HEK293 (cell line): ENCODE data around the gene ARMH3.

Experiments
- BCL11B ChIP-seq: fragments of 450-650 bp; formaldehyde crosslinking; IDR thresholded peaks from 2 replicates; pipeline ENCODE4 v1.5.1; 2016; ENCODE audit warnings: low read depth, missing biosample characterization, missing genetic modification characterization
- FEZF1 ChIP-seq: fragments of 450-650 bp; formaldehyde crosslinking; IDR thresholded peaks from 2 replicates; pipeline ENCODE4 v1.5.1; 2016; ENCODE audit warnings: missing biosample characterization, missing genetic modification characterization
- KLF1 ChIP-seq: fragments of 450-650 bp; formaldehyde crosslinking; IDR thresholded peaks from 2 replicates; pipeline ENCODE4 v1.5.1; 2016; ENCODE audit warnings: missing biosample characterization, missing genetic modification characterization
- KLF17 ChIP-seq: fragments of 450-650 bp; formaldehyde crosslinking; IDR thresholded peaks from 2 replicates; pipeline ENCODE4 v1.5.1; 2016; ENCODE audit warnings: missing biosample characterization, missing genetic modification characterization
- KLF9 ChIP-seq: fragments of 450-650 bp; formaldehyde crosslinking; IDR thresholded peaks from 2 replicates; pipeline ENCODE4 v1.5.1; 2016; ENCODE audit warnings: missing biosample characterization, missing genetic modification characterization, low read depth
- OSR2 ChIP-seq: fragments of 450-650 bp; formaldehyde crosslinking; IDR thresholded peaks from 2 replicates; pipeline ENCODE4 v1.5.1; 2016; ENCODE audit warnings: missing biosample characterization, missing genetic modification characterization
- PRDM1 ChIP-seq: fragments of 450-650 bp; formaldehyde crosslinking; IDR thresholded peaks from 2 replicates; pipeline ENCODE4; 2016; ENCODE audit warnings: missing biosample characterization, missing genetic modification characterization
- SCRT2 ChIP-seq: fragments of 450-650 bp; formaldehyde crosslinking; IDR thresholded peaks from 2 replicates; pipeline ENCODE4 v1.5.1; 2016; ENCODE audit warnings: missing biosample characterization, missing genetic modification characterization
- YY1 ChIP-seq: fragments of 450-650 bp; formaldehyde crosslinking; IDR thresholded peaks from 2 replicates; pipeline ENCODE4 v1.5.1; 2018; ENCODE audit warnings: missing biosample characterization, missing genetic modification characterization
- ZBTB20 ChIP-seq: fragments of 450-650 bp; formaldehyde crosslinking; IDR thresholded peaks from 2 replicates; pipeline ENCODE4 v1.5.1; 2016; ENCODE audit warnings: missing biosample characterization, missing genetic modification characterization
- ZBTB8A ChIP-seq: fragments of 450-650 bp; formaldehyde crosslinking; IDR thresholded peaks from 2 replicates; pipeline ENCODE4 v1.5.1; 2016; ENCODE audit warnings: missing biosample characterization, missing genetic modification characterization
- ZNF133 ChIP-seq: fragments of 450-650 bp; formaldehyde crosslinking; IDR thresholded peaks from 2 replicates; pipeline ENCODE4 v1.5.1; 2016; ENCODE audit warnings: missing biosample characterization, missing genetic modification characterization
- ZNF148 ChIP-seq: fragments of 450-650 bp; formaldehyde crosslinking; IDR thresholded peaks from 2 replicates; pipeline ENCODE4 v1.5.0; 2017; ENCODE audit warnings: missing biosample characterization, missing genetic modification characterization, borderline replicate concordance
- ZNF175 ChIP-seq: fragments of 450-650 bp; formaldehyde crosslinking; IDR thresholded peaks from 2 replicates; pipeline ENCODE4 v1.5.1; 2016; ENCODE audit warnings: missing biosample characterization, missing genetic modification characterization
- ZNF341 ChIP-seq: fragments of 450-650 bp; formaldehyde crosslinking; IDR thresholded peaks from 2 replicates; pipeline ENCODE4; 2016; ENCODE audit warnings: low read depth, missing biosample characterization, missing genetic modification characterization
- ZNF37A ChIP-seq: fragments of 450-650 bp; IDR thresholded peaks from 2 replicates; pipeline ENCODE4 v1.5.1; 2018; ENCODE audit warnings: missing biosample characterization, missing genetic modification characterization
- ZNF423 ChIP-seq: fragments of 450-650 bp; formaldehyde crosslinking; IDR thresholded peaks from 2 replicates; pipeline ENCODE4 v1.5.1; 2016; ENCODE audit warnings: missing biosample characterization, missing genetic modification characterization
- ZNF449 ChIP-seq: fragments of 450-650 bp; formaldehyde crosslinking; IDR thresholded peaks from 2 replicates; pipeline ENCODE4 v1.5.1; 2017; ENCODE audit warnings: missing biosample characterization, mild to moderate bottlenecking, missing genetic modification characterization, moderate library complexity
- ZNF555 ChIP-seq: fragments of 450-650 bp; formaldehyde crosslinking; conservative IDR thresholded peaks from 2 replicates; pipeline ENCODE4 v1.5.1; 2017; ENCODE audit warnings: missing biosample characterization, mild to moderate bottlenecking, missing genetic modification characterization, inconsistent platforms
- ZNF610 ChIP-seq: fragments of 450-650 bp; formaldehyde crosslinking; IDR thresholded peaks from 2 replicates; pipeline ENCODE4 v1.5.1; 2016; ENCODE audit warnings: missing biosample characterization, missing genetic modification characterization, borderline replicate concordance
- ZNF692 ChIP-seq: fragments of 450-650 bp; formaldehyde crosslinking; IDR thresholded peaks from 2 replicates; pipeline ENCODE4 v1.5.1; 2016; ENCODE audit warnings: missing biosample characterization, missing genetic modification characterization
- ZNF768 ChIP-seq: fragments of 450-650 bp; formaldehyde crosslinking; IDR thresholded peaks from 2 replicates; pipeline ENCODE4 v1.5.1; 2018; ENCODE audit warnings: missing biosample characterization, mild to moderate bottlenecking, missing genetic modification characterization
- ZNF777 ChIP-seq: fragments of 450-650 bp; formaldehyde crosslinking; IDR thresholded peaks from 2 replicates; pipeline ENCODE4 v1.5.1; 2017; ENCODE audit warnings: missing biosample characterization, missing genetic modification characterization, borderline replicate concordance
- ZSCAN16 ChIP-seq: fragments of 450-650 bp; formaldehyde crosslinking; IDR thresholded peaks from 2 replicates; pipeline ENCODE4 v1.5.1; 2016; ENCODE audit warnings: missing biosample characterization, missing genetic modification characterization
- ZSCAN4 ChIP-seq: fragments of 450-650 bp; formaldehyde crosslinking; IDR thresholded peaks from 2 replicates; pipeline ENCODE4 v1.5.1; 2017; ENCODE audit warnings: missing biosample characterization, missing genetic modification characterization
- ZXDB ChIP-seq: fragments of 450-650 bp; formaldehyde crosslinking; IDR thresholded peaks from 2 replicates; pipeline ENCODE4 v1.5.1; 2016; ENCODE audit warnings: missing biosample characterization, missing genetic modification characterization
- TF ChIP-seq, protein P1 (sequence below): fragments of 450-650 bp; formaldehyde crosslinking; IDR thresholded peaks from 2 replicates; pipeline ENCODE4 v1.5.1; 2016; ENCODE audit warnings: missing biosample characterization, missing genetic modification characterization, low read depth
- TF ChIP-seq, protein P2 (sequence below): fragments of 450-650 bp; formaldehyde crosslinking; IDR thresholded peaks from 2 replicates; pipeline ENCODE4 v1.5.1; 2016; ENCODE audit warnings: missing biosample characterization, missing genetic modification characterization

ARMH3 gene

GRCh38 chr10:102064868-102065560 lies 9.0 kb upstream of the ARMH3 start, which contains the start of gene HPS6 (continued):
- TF ChIP-seq FEZF1 (tag by site-specific recombination) (no peak), SCRT2 (0 out of 2 replicates have a peak, but pooled peaks have one; percentile 26), ZNF768 (tag by site-specific recombination) (no peak), ZNF341 (tag by site-specific recombination) (peak; percentile 59), ZSCAN16 (no peak), OSR2 (tag by site-specific recombination) (0 out of 2 replicates have a peak, but pooled peaks have one; percentile 9), YY1 (0 out of 2 replicates have a peak, but pooled peaks have one; percentile 22), ZNF449 (tag by site-specific recombination) (peak; percentile 95), ZNF423 (tag by site-specific recombination) (peak; percentile 90), ZNF37A (no peak), KLF17 (peak; percentile 54; the same call in 1 of the 2 replicates), ZNF175 (no peak), ZNF692 (tag by site-specific recombination) (peak; percentile 48; the same call in 1 of the 2 replicates), ZNF133 (tag by site-specific recombination) (no peak), BCL11B (peak; percentile 60; the same call in 1 of the 2 replicates), ZNF610 (tag by site-specific recombination) (no peak), ZNF555 (tag by site-specific recombination) (no peak), KLF9 (tag by site-specific recombination) (0 out of 2 replicates have a peak, but pooled peaks have one; percentile 36), KLF1 (tag by site-specific recombination) (peak; percentile 89), ZBTB20 (tag by site-specific recombination) (peak; percentile 75), ZBTB8A (tag by site-specific recombination) (peak; percentile 99), PRDM1 (tag by site-specific recombination) (no peak), ZNF777 (tag by site-specific recombination) (no peak), ZNF148 (tag by site-specific recombination) (no peak), ZSCAN4 (0 out of 2 replicates have a peak, but pooled peaks have one; percentile 19), ZXDB (tag by site-specific recombination) (peak; percentile 86)
- TF ChIP-seq, protein P1, sequence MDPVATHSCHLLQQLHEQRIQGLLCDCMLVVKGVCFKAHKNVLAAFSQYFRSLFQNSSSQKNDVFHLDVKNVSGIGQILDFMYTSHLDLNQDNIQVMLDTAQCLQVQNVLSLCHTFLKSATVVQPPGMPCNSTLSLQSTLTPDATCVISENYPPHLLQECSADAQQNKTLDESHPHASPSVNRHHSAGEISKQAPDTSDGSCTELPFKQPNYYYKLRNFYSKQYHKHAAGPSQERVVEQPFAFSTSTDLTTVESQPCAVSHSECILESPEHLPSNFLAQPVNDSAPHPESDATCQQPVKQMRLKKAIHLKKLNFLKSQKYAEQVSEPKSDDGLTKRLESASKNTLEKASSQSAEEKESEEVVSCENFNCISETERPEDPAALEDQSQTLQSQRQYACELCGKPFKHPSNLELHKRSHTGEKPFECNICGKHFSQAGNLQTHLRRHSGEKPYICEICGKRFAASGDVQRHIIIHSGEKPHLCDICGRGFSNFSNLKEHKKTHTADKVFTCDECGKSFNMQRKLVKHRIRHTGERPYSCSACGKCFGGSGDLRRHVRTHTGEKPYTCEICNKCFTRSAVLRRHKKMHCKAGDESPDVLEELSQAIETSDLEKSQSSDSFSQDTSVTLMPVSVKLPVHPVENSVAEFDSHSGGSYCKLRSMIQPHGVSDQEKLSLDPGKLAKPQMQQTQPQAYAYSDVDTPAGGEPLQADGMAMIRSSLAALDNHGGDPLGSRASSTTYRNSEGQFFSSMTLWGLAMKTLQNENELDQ (tag by site-specific recombination) = no peak
- TF ChIP-seq, protein P2, sequence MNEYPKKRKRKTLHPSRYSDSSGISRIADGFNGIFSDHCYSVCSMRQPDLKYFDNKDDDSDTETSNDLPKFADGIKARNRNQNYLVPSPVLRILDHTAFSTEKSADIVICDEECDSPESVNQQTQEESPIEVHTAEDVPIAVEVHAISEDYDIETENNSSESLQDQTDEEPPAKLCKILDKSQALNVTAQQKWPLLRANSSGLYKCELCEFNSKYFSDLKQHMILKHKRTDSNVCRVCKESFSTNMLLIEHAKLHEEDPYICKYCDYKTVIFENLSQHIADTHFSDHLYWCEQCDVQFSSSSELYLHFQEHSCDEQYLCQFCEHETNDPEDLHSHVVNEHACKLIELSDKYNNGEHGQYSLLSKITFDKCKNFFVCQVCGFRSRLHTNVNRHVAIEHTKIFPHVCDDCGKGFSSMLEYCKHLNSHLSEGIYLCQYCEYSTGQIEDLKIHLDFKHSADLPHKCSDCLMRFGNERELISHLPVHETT = no peak
